ENCODE measurements around the gene MIER2. TPM values are rescaled to one million over a fixed set of nuclear protein-coding genes. Genes with fewer than 3 reads are reported as not detected.

Gene MIER2
- total RNA-seq, 2 experiments from 2014 or later: 19.4 to 20.4 TPM

GRCh38 chr19:375395-376110, 31.0 kb upstream of the MIER2 start:
- CTCF ChIA-PET: no interaction called here
- H3K36me3 Mint-ChIP-seq (ENCODE audit: low read depth): no peaks in the 10 kb centered on the region
- no peaks in the 10 kb centered on the region for H3K4me1 Mint-ChIP-seq (ENCODE audit: low read depth)
- intact Hi-C loops (cut with micrococcal nuclease): no loop called here
- DNase-seq: no peak
- H3K4me3 Mint-ChIP-seq: no peak overlapping the region
- H3K9me3 Mint-ChIP-seq: no peaks in the 10 kb centered on the region
- no peak overlapping the region for H3K27ac Mint-ChIP-seq
- H3K27me3 Mint-ChIP-seq (ENCODE audit: low read depth): peaks cover 12% of the 10 kb centered on the region

- CTCF ChIA-PET: no interaction called here
- no peak overlapping the region for H3K27ac Mint-ChIP-seq
- H3K9me3 Mint-ChIP-seq: no peaks in the 10 kb centered on the region
- peaks cover 12% of the 10 kb centered on the region for H3K27me3 Mint-ChIP-seq (ENCODE audit: low read depth)
- no peaks in the 10 kb centered on the region for H3K36me3 Mint-ChIP-seq (ENCODE audit: low read depth)
- intact Hi-C loops (cut with micrococcal nuclease): no loop called here
- no peak for DNase-seq
- no peak overlapping the region for H3K4me3 Mint-ChIP-seq
- H3K4me1 Mint-ChIP-seq (ENCODE audit: low read depth): no peaks in the 10 kb centered on the region
These were observed 30.3 kb upstream of the MIER2 start for GRCh38 chr19:374886-375235.

- Mint-ChIP-seq H3K4me1 (ENCODE audit: low read depth) (no peaks in the 10 kb centered on the region), H3K27me3 (ENCODE audit: low read depth) (peaks cover 12% of the 10 kb centered on the region), H3K27ac (no peak overlapping the region), H3K4me3 (no peak overlapping the region), H3K36me3 (ENCODE audit: low read depth) (no peaks in the 10 kb centered on the region), H3K9me3 (no peaks in the 10 kb centered on the region)
- CTCF ChIA-PET: no interaction called here
- intact Hi-C loops (cut with micrococcal nuclease): no loop called here
- DNase-seq: no peak
These were observed 29.7 kb upstream of the MIER2 start for GRCh38 chr19:374183-374885.

- Mint-ChIP-seq H3K9me3 (no peaks in the 10 kb centered on the region), H3K4me3 (no peak overlapping the region), H3K4me1 (ENCODE audit: low read depth) (no peaks in the 10 kb centered on the region), H3K27me3 (ENCODE audit: low read depth) (peaks cover 17% of the 10 kb centered on the region), H3K36me3 (ENCODE audit: low read depth) (no peaks in the 10 kb centered on the region), H3K27ac (no peak overlapping the region)
- CTCF ChIA-PET: no interaction called here
- no peak for DNase-seq
- intact Hi-C loops (cut with micrococcal nuclease): no loop called here
These were observed 29.0 kb upstream of the MIER2 start for GRCh38 chr19:373391-374182.

GRCh38 chr19:372306-372890, 27.8 kb upstream of the MIER2 start:
- CTCF ChIA-PET: no interaction called here
- Mint-ChIP-seq H3K36me3 (ENCODE audit: low read depth) (no peaks in the 10 kb centered on the region), H3K4me3 (no peak overlapping the region), H3K27ac (no peak overlapping the region), H3K9me3 (no peaks in the 10 kb centered on the region), H3K4me1 (ENCODE audit: low read depth) (no peaks in the 10 kb centered on the region), H3K27me3 (ENCODE audit: low read depth) (peaks cover 13% of the 10 kb centered on the region)
- intact Hi-C loops (cut with micrococcal nuclease): no loop called here
- no peak for DNase-seq

GRCh38 chr19:371501-372168, 27.0 kb upstream of the MIER2 start:
- CTCF ChIA-PET: interaction anchor here (0.6 kb wide), 1 partner anchor 108 kb away, joined by 3 read pairs; no protein-coding TSS in a partner anchor
- intact Hi-C loops (cut with micrococcal nuclease): no loop called here
- H3K9me3 Mint-ChIP-seq: no peaks in the 10 kb centered on the region
- no peak overlapping the region for H3K4me3 Mint-ChIP-seq
- no peak for DNase-seq
- no peaks in the 10 kb centered on the region for H3K36me3 Mint-ChIP-seq (ENCODE audit: low read depth)
- no peak overlapping the region for H3K27ac Mint-ChIP-seq
- H3K4me1 Mint-ChIP-seq (ENCODE audit: low read depth): no peaks in the 10 kb centered on the region
- peaks cover 13% of the 10 kb centered on the region for H3K27me3 Mint-ChIP-seq (ENCODE audit: low read depth)

- CTCF ChIA-PET: no interaction called here
- no peak for DNase-seq
- no peaks in the 10 kb centered on the region for H3K36me3 Mint-ChIP-seq (ENCODE audit: low read depth)
- no peak overlapping the region for H3K4me3 Mint-ChIP-seq
- H3K27ac Mint-ChIP-seq: no peak overlapping the region
- H3K9me3 Mint-ChIP-seq: no peaks in the 10 kb centered on the region
- intact Hi-C loops (cut with micrococcal nuclease): no loop called here
- no peaks in the 10 kb centered on the region for H3K4me1 Mint-ChIP-seq (ENCODE audit: low read depth)
- peaks cover 11% of the 10 kb centered on the region for H3K27me3 Mint-ChIP-seq (ENCODE audit: low read depth)
These were observed 26.2 kb upstream of the MIER2 start for GRCh38 chr19:370641-371330.

- peaks cover 9% of the 10 kb centered on the region for H3K27me3 Mint-ChIP-seq (ENCODE audit: low read depth)
- H3K4me1 Mint-ChIP-seq (ENCODE audit: low read depth): no peaks in the 10 kb centered on the region
- intact Hi-C loops (cut with micrococcal nuclease): no loop called here
- CTCF ChIA-PET: no interaction called here
- DNase-seq: no peak
- no peak overlapping the region for H3K4me3 Mint-ChIP-seq
- H3K27ac Mint-ChIP-seq: no peak overlapping the region
- H3K9me3 Mint-ChIP-seq: no peaks in the 10 kb centered on the region
- H3K36me3 Mint-ChIP-seq (ENCODE audit: low read depth): no peaks in the 10 kb centered on the region
These were observed 25.3 kb upstream of the MIER2 start for GRCh38 chr19:369876-370275.

GRCh38 chr19:369256-369655, 24.7 kb upstream of the MIER2 start:
- Mint-ChIP-seq H3K27ac (no peak overlapping the region), H3K27me3 (ENCODE audit: low read depth) (peaks cover 9% of the 10 kb centered on the region), H3K4me3 (no peak overlapping the region), H3K36me3 (ENCODE audit: low read depth) (no peaks in the 10 kb centered on the region), H3K4me1 (ENCODE audit: low read depth) (no peaks in the 10 kb centered on the region), H3K9me3 (no peaks in the 10 kb centered on the region)
- no peak for DNase-seq
- CTCF ChIA-PET: no interaction called here
- intact Hi-C loops (cut with micrococcal nuclease): no loop called here

GRCh38 chr19:368630-369024, 24.0 kb upstream of the MIER2 start:
- H3K36me3 Mint-ChIP-seq (ENCODE audit: low read depth): no peaks in the 10 kb centered on the region
- intact Hi-C loops (cut with micrococcal nuclease): no loop called here
- CTCF ChIA-PET: no interaction called here
- no peaks in the 10 kb centered on the region for H3K9me3 Mint-ChIP-seq
- H3K27ac Mint-ChIP-seq: no peak overlapping the region
- DNase-seq: no peak
- peaks cover 9% of the 10 kb centered on the region for H3K27me3 Mint-ChIP-seq (ENCODE audit: low read depth)
- no peak overlapping the region for H3K4me3 Mint-ChIP-seq
- no peaks in the 10 kb centered on the region for H3K4me1 Mint-ChIP-seq (ENCODE audit: low read depth)

GRCh38 chr19:367963-368629, 23.5 kb upstream of the MIER2 start:
- CTCF ChIA-PET: no interaction called here
- intact Hi-C loops (cut with micrococcal nuclease): no loop called here
- H3K36me3 Mint-ChIP-seq (ENCODE audit: low read depth): no peaks in the 10 kb centered on the region
- peaks cover 9% of the 10 kb centered on the region for H3K27me3 Mint-ChIP-seq (ENCODE audit: low read depth)
- no peak overlapping the region for H3K27ac Mint-ChIP-seq
- H3K4me1 Mint-ChIP-seq (ENCODE audit: low read depth): no peaks in the 10 kb centered on the region
- no peaks in the 10 kb centered on the region for H3K9me3 Mint-ChIP-seq
- DNase-seq: no peak
- no peak overlapping the region for H3K4me3 Mint-ChIP-seq

Data from activated naive CD4-positive, alpha-beta T cell treated with anti-CD3 and anti-CD28 coated beads for 36 hours (primary cell).